IPS-NIHi7 (cell line): ENCODE data around the gene A1BG.
"Not testable (repeated sequence)": the region's sequence is repeated elsewhere in the genome, so short reads cannot be mapped to it uniquely, and the experiment has no call there.

Experiments
- DNase-seq: peaks from one replicate; pipeline ENCODE4 v3.0.0; 2012; ENCODE audit warnings: mixed read lengths; ENCODE audit errors: extremely low spot score

A1BG gene

DNA sequence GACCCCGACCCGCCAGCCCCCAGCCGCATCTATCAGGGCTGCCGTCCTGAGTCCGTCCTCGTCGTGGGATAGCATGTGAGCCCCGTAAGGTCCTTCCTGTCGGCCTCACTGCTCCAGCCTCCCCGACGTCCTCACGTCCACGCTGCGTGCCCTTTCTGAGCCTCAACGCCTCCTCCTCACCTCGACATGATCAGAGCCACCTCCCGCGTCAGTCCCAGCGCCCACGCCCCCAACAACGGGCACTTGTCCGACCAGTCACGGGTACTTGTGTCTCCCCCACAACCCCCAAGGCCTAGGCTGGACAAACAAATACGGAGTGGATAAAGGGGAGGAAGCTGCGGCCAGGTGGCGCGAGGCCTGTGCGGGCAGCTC, 8.6 kb upstream of the A1BG start:
- DNase-seq: peak; percentile 56

DNA sequence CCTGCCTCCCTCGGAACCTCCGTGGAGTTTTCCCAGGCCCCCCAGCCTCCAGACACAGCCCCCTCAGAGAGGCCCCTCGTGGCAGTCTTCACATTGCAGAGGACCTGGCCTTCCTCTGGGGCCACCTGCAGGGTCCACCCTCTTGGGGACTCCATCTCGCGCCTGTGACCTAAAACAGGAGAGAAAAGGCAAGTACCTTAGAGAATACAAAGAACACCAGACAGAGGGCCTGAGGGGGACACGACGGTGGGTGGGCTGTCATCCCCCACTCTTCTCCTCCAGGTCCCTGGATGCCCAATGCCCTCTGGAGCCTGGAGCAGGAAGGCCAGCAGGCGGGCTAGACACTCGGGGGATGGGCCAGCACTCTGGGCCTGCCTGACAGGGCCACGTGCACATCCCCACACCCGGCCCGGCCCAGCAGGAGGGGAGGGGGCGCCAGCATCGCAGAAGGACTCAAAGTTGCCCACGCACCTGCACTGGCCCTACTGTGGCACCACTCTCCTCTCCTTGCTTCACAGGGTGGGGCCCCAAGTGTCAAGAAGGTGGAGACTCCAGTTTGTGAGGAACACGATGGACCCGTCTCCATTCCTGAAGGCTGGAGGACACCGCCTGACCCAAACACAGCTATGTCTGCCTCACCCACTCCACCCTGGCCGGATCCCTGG, 4.3 kb upstream of the A1BG start:
- DNase-seq: no peak

DNA sequence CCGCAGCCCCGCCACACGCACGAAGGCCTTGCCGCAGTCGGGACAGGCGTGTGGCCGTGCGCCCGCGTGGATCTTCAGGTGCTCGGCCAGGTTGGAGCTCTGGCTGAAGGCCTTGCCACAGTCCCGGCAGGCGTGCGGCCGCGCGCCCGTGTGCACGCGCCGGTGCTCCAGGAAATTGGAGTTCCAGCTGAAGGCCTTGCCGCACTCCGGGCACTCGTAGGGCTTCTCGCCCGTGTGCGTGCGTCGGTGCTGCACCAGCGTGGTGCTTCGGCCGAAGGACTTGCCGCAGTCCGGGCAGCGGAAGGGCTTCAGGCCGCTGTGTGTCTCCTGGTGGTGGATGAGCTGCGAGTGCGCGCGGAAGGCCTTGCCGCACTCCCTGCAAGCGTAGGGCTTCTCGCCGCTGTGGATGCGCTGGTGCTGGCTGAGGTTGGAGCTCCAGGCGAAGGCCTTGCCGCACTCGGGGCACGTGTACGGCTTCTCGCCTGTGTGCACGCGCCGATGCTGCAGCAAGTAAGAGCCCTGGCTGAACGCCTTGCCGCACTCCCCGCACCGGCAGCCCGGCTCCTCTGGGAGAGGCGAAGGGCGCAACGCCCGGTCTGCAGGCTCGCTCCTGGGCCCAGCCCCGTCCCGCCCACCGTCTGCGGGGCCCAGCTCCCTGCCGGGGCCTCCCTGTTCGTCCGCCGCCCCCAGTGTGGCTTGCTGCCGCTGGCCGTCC, 3.6 kb upstream of the A1BG start:
- no peak for DNase-seq

DNA sequence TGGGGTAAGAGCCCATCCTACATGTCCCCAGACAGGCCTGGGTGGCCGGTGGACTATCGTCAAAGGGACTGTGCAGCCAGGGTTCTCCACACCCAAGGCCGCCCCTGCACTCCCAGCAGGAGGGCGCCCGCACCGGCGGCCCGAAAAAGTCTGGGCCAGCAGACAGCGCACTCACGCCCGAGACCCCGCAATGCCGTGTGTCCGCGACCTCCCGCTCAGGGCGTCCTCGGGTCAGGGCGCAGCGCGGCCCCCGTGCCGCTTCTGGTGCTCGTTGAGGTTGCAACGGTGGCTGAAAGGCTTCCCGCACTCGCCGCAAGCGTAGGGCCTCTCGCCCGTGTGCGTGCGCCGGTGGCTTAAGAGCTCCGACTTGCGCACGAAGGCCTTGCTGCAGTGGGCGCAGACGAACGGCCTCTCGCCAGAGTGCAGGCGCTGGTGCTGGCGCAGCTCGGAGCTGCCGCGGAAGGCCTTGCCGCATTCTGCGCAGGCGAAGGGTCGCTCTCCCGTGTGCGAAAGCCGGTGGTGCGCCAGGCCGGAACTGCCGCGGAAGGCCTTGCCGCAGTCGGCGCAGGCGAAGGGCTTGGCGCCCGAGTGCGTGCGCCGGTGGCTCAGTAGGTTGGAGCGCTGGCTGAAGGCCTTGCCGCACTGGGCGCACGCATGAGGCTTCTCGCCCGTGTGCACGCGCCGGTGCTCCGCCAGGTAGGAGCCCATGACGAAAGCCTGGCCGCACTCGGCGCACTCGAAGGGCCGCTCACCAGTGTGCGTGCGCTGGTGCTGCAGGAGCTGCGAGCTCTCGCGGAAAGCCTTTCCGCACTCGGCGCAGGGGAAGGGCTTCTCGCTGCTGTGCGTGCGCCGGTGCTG, 2.8 kb upstream of the A1BG start:
- DNase-seq: no peak

DNA sequence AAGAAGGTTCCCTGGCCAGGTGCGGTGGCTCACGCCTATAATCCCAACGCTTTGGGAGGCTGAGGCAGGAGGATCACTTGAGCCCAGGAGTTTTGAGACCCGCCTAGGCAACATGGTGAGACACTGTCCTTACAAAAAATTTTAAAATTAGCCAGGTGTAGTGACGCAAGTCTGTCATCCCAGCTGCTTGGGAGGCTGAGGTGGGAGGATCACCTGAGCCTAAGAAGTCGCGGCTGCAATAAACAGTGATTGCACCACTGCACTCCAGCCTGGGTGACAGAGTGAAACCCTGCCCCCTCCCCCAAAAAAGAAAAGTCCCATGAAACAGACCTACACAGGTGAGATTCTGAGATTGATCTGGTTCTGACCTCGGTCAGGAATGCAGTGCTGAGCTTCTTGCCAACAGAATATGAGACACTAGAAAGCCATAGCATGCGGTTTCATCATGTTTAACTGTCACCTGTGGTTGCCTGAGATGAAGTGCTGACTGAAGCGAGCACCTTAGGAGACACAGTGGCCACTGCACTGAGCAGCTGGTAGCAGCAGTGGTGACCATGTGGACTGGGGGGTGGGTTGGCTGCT, 2.0 kb upstream of the A1BG start:
- no peak for DNase-seq

DNA sequence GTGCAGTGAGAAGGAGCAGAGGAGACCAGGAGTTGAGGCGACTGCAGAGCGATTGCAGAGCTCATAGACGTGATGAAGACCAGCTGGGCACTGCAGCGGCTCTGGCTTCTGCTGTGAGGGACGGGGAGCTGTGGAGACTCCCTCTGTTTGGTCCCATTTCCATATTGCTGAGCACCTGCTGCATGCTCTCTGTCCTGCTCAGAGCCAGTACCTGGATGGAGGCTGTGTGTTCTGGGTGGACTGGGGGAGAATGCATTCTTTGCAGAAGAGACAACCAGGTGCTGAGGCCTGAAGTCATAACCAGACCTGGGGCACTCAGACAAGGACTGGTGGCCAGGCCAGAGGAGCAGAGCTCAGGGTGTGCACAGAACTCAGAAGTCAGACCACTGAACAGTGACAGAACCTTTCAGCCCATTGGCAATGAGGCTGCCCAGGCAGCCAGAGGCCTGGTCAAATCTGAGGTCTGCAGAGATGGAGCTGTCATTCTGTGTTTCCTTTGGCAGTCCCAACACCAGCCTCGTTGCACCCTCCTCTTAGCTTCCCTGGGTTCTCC, 1.3 kb upstream of the A1BG start:
- no peak for DNase-seq

DNA sequence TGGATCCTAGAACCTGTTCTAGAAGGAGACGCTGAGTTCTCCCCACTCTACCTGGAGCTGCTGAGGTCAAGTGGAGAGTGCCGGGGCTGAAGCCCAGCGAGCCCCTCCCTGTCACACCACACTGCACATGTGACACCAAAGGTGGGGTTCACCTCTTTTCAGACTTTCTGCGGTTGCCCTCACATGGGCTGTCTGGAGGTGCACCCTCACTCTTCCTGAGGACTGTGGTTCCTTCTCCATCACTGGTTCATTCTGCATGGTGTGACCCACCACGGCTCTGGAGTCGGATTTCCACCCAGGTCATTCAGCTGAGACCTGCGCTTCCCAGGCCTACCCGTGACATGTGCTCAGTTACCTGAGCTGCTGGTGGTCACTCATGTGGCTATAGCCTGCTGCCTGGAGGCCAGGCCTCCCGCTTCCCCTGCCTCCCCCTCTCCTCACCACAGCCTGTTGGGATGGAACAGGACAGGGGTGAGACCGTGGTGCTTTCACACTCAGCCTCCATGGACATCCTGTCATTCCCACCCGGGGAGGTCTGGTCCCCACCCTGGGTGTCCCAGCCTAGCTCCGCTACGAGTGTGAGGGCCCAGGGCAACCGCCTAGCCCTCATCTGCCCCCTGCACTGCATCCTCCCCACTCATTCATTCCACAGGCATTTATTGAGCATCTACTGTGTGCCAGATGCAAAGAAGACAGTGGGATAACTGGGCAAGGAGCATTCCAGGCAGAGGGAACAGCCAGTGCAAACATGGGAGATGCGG, 605 bp upstream of the A1BG start:
- DNase-seq: no peak

DNA sequence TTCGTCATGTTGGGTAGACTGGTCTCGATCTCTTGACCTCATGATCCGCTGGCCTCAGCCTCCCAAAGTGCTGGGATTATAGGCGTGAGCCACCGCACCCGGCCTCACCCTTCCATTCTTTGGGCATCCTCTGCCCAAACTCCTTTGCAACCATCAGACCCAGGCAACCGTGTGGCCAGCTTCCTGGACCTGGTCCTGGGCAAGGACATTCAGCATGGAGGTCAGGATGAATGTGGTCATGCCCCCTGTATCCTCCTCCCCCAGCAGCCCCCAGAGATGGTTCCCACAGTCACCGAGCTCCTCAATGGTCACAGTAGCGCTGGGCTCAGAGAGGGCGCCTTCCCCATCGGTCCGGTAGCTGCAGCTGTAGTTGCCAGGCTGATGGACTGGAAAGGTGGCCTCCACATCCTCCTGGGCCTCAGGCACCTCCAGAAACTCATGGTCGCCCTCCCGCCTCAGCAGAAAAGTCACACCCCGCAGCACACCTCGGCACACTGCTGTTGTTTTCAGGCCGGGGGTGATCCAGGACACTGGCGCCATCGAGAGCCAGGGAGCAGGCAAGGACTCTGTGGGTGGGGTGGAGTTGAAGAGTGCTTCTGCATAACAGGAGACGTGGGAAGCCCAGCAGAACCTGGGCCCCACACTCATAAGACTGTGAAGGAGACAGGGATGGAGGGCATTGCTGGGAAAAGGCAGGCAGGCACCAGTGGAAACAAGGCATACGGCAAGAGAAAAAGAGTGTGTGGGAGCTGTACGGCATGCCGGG, 1.1 kb downstream of the A1BG start:
- DNase-seq: no peak

DNA sequence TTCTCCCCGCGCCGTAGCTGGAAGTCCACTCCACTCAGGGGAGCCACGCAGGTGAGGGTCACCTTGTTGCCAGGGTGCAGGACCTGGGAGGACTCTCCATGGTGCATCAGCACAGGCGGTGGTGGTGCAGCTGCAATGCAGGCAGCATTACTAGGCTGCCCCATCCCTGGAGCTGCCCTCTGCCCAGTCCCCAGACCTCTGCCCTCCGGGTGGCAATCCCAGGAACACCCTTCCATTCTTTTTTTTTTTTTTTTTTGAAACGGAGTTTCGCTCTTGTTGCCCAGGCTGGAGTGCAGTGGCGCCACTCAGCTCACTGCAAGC, 1.8 kb downstream of the A1BG start:
- DNase-seq: no peak

DNA sequence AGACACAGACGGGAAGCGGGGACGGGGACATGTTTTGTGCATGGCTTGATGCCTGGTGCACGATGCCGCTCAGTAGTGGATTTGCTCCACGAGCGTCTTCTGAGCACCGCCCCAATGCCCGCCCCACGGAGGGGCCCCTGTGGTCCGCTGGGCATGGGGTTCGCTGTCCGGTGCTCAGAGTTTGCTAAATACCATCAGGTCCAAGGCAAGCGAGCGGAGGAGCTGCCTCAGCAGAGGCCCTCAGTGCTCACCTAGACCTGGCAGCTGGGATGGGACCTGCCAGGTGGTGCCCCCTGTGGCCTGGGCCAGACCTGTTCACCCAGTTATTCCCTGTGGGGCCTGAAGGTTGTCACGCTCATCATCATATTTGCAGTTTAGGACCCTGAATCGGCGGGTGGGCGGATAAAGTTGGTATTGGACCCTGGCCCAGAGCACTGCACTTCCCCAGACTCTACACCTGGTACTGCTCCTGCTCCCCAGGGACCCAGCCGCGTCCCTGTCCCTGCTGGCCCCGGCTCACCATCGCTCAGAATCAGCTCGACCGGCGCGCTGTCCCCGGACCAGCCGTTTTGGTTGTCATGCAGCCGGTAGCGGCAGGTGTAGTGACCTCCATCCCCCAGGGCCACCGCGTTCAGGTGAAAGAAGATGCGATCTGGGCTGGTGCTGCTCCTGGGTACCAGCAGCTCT, 2.3 kb downstream of the A1BG start:
- DNase-seq: no peak

DNA sequence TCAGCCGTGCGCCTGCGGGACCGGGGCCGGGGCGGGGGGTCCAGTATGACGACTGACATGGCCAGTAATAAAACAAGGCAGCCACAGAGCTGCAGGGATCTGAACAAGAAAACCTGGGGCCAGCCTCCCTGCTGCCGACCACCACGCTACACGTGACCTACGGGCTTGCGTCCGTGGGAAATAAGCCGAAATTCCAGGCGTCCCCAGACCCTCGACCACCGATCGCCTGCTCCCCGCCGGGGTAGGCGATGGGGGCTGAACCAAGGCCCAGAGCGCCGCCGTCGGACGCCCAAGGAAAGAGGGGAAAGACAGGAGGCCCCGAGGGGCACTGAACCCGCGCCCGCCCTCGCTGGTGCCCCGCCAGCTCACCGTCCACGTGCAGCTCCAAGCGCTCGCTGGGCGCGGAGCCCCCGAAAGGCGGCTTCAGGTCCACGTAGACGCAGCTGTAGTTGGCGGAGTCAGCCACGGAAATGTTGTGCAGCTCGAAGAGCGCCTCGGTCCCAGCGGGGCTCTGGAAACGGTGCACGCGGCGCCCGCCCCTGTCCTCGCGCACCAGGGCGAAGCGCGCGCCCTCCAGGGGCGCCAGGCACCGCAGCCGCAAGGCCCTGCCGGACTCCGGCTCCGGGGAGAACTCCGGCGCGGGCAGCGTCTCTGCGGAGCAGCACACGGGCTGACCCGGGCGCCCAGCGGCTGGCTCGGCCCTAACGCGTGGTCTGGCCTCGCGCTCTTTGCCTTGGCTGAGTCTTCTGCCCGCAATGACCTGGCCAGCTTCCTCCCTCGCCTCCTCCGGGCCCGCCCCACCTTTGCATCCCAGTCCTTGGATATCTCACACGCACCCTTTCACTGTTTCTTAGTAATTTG, 3.1 kb downstream of the A1BG start:
- DNase-seq: no peak

DNA sequence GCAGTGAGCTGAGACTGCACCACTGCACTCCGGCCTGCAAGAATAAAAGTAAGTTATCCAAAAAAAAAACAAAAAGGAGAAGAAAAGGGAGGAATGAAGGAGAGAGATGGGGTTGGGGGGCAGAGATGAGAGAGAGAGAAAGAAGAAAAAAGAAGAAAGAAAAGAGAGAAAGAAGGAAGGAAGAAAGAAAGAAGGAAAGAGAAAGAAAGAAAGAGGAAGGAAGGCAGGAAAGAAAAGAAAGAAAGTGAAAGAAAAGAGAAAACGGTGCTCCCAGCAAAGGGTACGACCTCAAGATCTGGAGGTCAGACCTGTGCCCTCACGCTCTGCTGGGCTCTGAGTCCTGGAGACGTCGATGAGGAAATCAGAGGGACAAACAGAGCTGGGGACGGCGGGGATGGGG, 3.7 kb downstream of the A1BG start:
- no peak for DNase-seq

DNA sequence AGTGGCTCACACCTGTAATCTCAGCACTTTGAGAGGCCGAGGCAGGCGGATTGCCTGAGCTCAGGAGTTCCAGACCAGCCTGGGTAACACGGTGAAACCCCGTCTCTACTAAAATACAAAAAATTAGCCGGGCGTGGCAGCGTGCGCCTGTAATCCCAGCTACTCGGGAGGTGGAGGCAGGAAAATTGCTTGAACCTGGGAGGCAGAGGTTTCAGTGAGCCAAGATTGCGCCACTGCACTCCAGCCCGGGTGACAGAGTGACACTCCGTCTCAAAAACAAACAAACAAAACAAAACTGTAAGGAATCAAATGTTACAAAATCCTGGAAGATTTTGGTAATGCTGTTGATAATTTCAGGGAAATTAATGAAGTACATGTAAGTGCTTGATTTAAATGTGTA, 5.2 kb downstream of the A1BG start:
- DNase-seq: not testable (repeated sequence)

DNA sequence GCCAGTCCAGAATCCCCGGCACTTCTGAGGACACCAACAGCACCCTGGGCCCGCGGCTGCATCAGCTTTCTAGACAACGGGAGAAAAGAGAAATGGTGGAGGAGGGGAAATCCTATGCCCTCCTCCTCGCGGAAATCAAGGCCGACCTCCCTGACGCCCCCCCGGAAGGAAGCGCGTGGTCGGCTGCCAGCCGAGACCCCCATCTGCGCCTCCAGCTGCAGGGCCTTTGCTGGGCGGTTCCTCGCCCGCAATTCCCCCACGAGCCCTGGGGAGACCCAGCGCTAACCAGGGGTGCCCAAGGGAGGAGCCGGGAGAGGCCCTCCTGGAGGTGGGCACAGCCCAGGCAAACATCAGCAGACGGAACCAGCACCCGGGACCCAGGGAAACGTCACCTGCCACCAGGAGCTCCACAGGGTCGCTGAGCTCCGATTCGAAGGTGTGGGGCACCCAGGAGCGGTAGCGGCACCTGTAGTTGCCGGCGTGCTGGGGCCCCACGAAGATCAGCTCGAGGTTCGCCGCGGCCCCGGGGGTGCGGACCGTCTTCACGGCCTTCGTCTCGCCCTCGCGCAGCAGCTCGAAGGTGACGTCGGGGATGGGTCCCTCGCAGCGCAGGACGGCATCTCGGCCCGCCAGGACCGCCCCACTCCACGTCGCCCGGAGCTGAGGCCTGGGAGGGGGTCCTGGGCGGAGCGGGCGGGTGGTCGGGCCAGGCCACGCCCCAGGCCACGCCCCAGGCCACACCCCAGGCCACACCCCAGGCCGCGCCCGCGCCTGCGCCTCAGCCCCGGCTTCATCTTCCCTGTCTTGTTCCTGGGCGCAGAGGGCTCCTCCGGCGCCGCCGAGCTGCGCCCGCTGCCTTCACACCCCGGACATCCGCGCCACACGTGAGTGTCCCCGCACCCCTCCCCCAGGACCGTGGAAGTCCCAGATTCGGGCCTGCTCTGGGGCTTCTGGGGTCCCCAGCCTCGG, 6.0 kb downstream of the A1BG start:
- peak; percentile 97 for DNase-seq

DNA sequence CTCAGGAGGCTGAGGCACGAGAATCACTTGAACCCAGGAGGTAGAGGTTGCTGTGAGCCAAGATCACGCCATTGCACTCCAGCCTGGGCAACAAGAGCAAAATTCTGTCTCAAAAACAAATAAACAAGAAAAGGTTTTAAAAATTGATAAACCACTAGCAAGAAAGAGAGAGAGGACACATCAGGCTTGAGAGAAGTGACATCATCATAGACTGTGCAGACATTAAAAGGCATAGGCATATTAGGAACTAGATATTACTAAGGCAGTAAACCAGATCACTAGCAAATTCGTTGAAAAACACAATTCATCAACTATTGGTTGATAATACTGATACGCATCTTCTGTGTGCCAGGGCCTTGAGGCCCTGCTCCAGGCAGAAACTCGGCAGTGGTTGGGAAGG, 7.7 kb downstream of the A1BG start:
- DNase-seq: no peak

DNA sequence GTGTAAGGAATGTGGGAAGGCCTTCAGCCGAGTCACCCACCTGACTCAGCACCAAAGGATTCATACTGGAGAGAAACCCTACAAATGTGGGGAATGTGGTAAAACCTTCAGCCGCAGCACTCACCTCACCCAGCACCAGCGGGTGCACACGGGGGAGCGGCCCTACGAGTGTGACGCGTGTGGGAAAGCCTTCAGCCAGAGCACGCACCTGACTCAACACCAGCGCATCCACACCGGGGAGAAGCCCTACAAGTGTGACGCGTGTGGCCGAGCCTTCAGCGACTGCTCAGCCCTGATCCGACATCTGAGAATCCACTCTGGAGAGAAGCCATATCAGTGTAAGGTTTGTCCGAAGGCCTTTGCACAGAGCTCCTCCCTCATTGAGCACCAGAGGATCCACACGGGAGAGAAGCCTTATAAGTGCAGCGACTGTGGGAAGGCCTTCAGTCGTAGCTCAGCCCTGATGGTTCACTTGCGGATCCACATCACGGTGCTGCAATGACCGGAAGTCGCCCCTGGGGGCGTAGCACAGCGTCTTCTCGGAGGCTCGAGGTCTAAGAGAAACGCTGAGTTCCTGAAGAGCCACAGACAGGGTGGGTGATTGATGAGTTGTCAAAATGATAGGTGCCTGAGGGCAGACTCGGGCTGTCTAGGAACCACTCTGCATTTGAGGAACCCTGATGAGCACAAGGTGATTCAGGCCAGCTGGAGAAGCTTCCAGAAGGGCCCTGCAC, 14.3 kb downstream of the A1BG start:
- DNase-seq: peak; percentile 75

DNA sequence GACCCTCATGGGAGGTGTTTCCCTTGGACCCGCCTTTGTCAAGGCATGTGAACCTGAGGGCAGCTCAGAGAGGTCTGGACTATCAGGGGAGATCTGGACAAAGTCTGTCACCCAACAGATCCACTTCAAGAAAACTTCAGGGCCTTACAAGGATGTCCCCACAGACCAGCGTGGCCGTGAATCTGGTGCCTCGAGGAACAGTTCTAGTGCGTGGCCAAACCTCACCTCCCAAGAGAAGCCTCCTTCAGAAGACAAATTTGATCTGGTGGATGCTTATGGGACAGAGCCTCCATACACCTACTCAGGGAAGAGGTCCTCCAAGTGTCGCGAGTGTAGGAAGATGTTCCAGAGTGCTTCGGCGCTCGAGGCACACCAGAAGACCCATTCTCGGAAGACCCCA, 15.0 kb downstream of the A1BG start:
- no peak for DNase-seq
